ENCODE results near the gene CPT2. TPM values are rescaled to one million over a fixed set of nuclear protein-coding genes. Genes with fewer than 3 reads are reported as not detected.

The CPT2 gene
- total RNA-seq, 1 donor from 2014 or later, result 19.0 TPM

DNA sequence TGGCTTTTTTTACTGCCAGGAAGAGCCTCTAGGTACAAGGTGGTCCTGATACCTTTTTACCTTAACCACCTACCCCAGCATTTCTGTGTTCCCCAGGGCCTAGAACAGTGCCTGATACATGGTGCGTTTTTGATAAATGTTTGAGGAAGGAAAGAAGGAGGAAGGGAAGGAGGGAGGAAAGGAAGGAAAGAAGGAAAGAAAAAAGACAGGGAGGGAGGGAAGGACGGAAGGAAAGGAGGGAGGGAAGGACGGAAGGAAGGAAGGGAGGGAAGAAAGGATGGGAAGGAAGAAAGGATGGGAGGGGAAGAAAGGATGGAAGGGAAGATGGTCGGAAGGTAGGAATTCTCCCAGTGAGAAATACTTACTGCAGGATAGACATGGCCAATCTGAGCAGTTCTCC is 53.7 kb downstream of the CPT2 start:
- TF ChIP-seq CTCF (IDR thresholded peaks at IDR 0.05) (no peak), EZH2phosphoT487 (IDR thresholded peaks at IDR 0.05) (no peak), EZH2 (IDR thresholded peaks at IDR 0.05) (no peak)
- no peaks in the 10 kb centered on the region for H3F3A ChIP-seq (ENCODE audit: low read depth)
- H3K9ac ChIP-seq, result no peak overlapping the region
- Mint-ChIP-seq H3K36me3 (peaks cover 10% of the 10 kb centered on the region), H3K4me1 (no peaks in the 10 kb centered on the region), H3K4me3 (no peak overlapping the region), H3K27me3 (ENCODE audit: insufficient read depth, low read depth) (no peaks in the 10 kb centered on the region), H3K9me3 (no peaks in the 10 kb centered on the region), H3K27ac (no peak overlapping the region)
- H3K4me1 ChIP-seq, result no peaks in the 10 kb centered on the region
- H3K4me3 ChIP-seq, result no peak overlapping the region
- H3K9me3 ChIP-seq (ENCODE audit: low read depth), result no peaks in the 10 kb centered on the region
- no peak overlapping the region for H2AFZ ChIP-seq (replicated peaks)
- no peak for DNase-seq (ENCODE audit: low spot score)
- no peaks in the 10 kb centered on the region for H4K20me1 ChIP-seq (ENCODE audit: low read depth)
- H3K4me2 ChIP-seq, result no peak overlapping the region
- H3K36me3 ChIP-seq, result no peaks in the 10 kb centered on the region
- no peaks in the 10 kb centered on the region for H3K27me3 ChIP-seq
- H3K27ac ChIP-seq, result no peak overlapping the region
- H3K79me2 ChIP-seq (ENCODE audit: low read depth), result no peaks in the 10 kb centered on the region

DNA sequence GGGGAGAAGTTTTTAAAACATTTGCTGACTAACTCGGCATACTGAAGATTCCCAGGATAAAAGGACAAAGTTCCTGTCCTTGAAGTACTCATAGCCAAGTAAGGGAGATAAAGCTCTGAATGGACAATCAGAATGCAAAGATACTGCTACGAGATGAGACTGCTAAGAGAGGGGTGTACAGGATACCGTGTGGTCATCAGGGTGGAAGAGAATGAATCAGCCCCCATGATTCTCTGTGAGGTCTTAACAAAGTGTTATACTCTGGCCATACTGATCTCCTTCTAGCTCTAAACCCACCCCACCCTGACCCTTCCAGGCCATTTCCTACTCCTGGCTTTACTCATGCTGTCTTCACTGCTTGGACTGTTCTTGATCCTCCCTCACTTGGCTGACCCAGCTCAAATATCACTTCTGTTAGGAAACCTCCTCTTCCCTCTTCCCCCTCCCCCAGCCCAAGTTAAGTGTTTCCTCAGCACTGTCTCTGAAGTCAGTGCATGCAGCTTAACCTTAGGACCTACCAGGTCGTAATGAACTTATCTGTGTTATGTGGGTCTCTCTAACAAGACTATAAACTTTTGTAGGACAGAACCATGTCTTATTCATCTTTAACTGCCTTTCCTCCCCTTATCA is 57.5 kb downstream of the CPT2 start:
- Mint-ChIP-seq H3K27ac (no peak overlapping the region), H3K27me3 (ENCODE audit: insufficient read depth, low read depth) (no peaks in the 10 kb centered on the region), H3K9me3 (no peaks in the 10 kb centered on the region), H3K4me3 (no peak overlapping the region), H3K4me1 (no peaks in the 10 kb centered on the region), H3K36me3 (peaks cover 11% of the 10 kb centered on the region)
- Histone ChIP-seq H3K9me3 (ENCODE audit: low read depth) (no peaks in the 10 kb centered on the region), H3F3A (ENCODE audit: low read depth) (no peaks in the 10 kb centered on the region), H2AFZ (replicated peaks) (no peak overlapping the region), H3K4me1 (no peaks in the 10 kb centered on the region), H3K9ac (no peak overlapping the region), H3K4me3 (no peak overlapping the region), H3K4me2 (no peak overlapping the region), H3K79me2 (ENCODE audit: low read depth) (no peaks in the 10 kb centered on the region), H4K20me1 (ENCODE audit: low read depth) (no peaks in the 10 kb centered on the region), H3K36me3 (no peaks in the 10 kb centered on the region), H3K27me3 (no peaks in the 10 kb centered on the region), H3K27ac (no peak overlapping the region)
- no peak for DNase-seq (ENCODE audit: low spot score)
- TF ChIP-seq EZH2phosphoT487 (IDR thresholded peaks at IDR 0.05) (no peak), EZH2 (IDR thresholded peaks at IDR 0.05) (no peak), CTCF (IDR thresholded peaks at IDR 0.05) (no peak)

DNA sequence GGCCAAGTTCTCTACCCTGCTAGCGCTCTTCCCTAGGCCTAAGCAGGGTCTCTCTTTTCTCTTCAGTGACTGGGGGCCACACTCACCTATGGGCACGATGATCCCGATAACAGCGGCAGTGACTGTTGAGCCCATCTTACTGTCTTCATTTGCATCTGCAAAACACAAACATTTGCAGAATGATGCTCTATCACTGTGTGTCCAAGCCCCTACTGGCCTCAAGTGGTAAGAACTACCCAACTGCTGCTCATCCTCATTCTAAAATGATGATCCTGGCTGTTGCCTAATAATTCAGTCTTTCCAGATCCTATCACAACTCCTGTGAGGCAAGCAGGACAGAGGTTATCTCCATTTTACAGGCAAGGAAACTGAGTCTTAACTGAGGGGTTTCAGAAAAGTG is 58.4 kb downstream of the CPT2 start:
- no peaks in the 10 kb centered on the region for H3K27me3 Mint-ChIP-seq (ENCODE audit: insufficient read depth, low read depth)
- Histone ChIP-seq H3K9ac (no peak overlapping the region), H3K79me2 (ENCODE audit: low read depth) (no peaks in the 10 kb centered on the region), H3K4me2 (no peak overlapping the region), H4K20me1 (ENCODE audit: low read depth) (no peaks in the 10 kb centered on the region), H3K36me3 (no peaks in the 10 kb centered on the region), H2AFZ (replicated peaks) (no peak overlapping the region), H3K4me3 (no peak overlapping the region), H3K27me3 (no peaks in the 10 kb centered on the region), H3K27ac (no peak overlapping the region), H3F3A (ENCODE audit: low read depth) (no peaks in the 10 kb centered on the region), H3K9me3 (ENCODE audit: low read depth) (no peaks in the 10 kb centered on the region), H3K4me1 (no peaks in the 10 kb centered on the region)
- DNase-seq (ENCODE audit: low spot score), result no peak
- no peak overlapping the region for H3K4me3 Mint-ChIP-seq
- H3K4me1 Mint-ChIP-seq, result no peaks in the 10 kb centered on the region
- TF ChIP-seq EZH2phosphoT487 (IDR thresholded peaks at IDR 0.05) (no peak), CTCF (IDR thresholded peaks at IDR 0.05) (no peak), EZH2 (IDR thresholded peaks at IDR 0.05) (no peak)
- no peak overlapping the region for H3K27ac Mint-ChIP-seq
- H3K36me3 Mint-ChIP-seq, result peaks cover 8% of the 10 kb centered on the region
- no peaks in the 10 kb centered on the region for H3K9me3 Mint-ChIP-seq
